ENCODE measurements around the gene OR9A4. TPM values are rescaled to one million over a fixed set of nuclear protein-coding genes. Genes with fewer than 3 reads are reported as not detected.

The OR9A4 gene
- total RNA-seq, 2 donors from 2014 or later = not detected

GRCh38 chr7:141960687-141961422 lies 44.7 kb downstream of the OR9A4 start:
- no peak for TF ChIP-seq CTCF (conservative IDR thresholded peaks at IDR 0.05)
- H3K27me3 ChIP-seq (ENCODE audit: control insufficient read depth, insufficient read depth, low read length, poor library complexity, severe bottlenecking) = no peaks in the 10 kb centered on the region
- H3K27me3 Mint-ChIP-seq (ENCODE audit: insufficient read depth) = no peaks in the 10 kb centered on the region
- H3K4me3 ChIP-seq (ENCODE audit: low read length) = no peak overlapping the region
- peaks cover 6% of the 10 kb centered on the region for H3K9me3 Mint-ChIP-seq
- no peaks in the 10 kb centered on the region for H3K4me1 Mint-ChIP-seq
- H3K9me3 ChIP-seq (ENCODE audit: control insufficient read depth, low read length) = no peaks in the 10 kb centered on the region
- 91 to 100% methylated on average over 3 of the region's 3 CpGs for WGBS, 2 experiments (ENCODE audit: insufficient coverage in 1 of 2, insufficient read length in 1 of 2)
- H3K27ac ChIP-seq (ENCODE audit: low read depth, low read length) = no peak overlapping the region
- H3K36me3 Mint-ChIP-seq (ENCODE audit: low read depth) = no peaks in the 10 kb centered on the region
- DNase-seq = no peak
- H3K4me3 Mint-ChIP-seq = no peak overlapping the region
- no peak overlapping the region for H3K27ac Mint-ChIP-seq
- no peaks in the 10 kb centered on the region for H3K4me1 ChIP-seq (ENCODE audit: control insufficient read depth, insufficient read depth, low read length)
- no peaks in the 10 kb centered on the region for H3K36me3 ChIP-seq (ENCODE audit: control insufficient read depth, insufficient read depth, low read length)
- H3K9ac ChIP-seq (ENCODE audit: extremely low read depth, low read length, poor library complexity, severe bottlenecking) = no peak overlapping the region

Other genes starting within 250 kb of the OR9A4 start
- 10 to 100 TPM; 24.5 to 25.4 TPM for gene DENND11, start 214.2 kb upstream of the OR9A4 start, total RNA-seq
- not detected for gene WEE2, start 208.0 kb upstream of the OR9A4 start, total RNA-seq
- 100 to 1,000 TPM; 179 to 194 TPM for gene SSBP1, start 178.0 kb upstream of the OR9A4 start, total RNA-seq
- gene TAS2R3, start 152.3 kb upstream of the OR9A4 start, total RNA-seq = 1 to 10 TPM; 1.6 to 2.6 TPM
- gene TAS2R4, start 139.7 kb upstream of the OR9A4 start, total RNA-seq = 1 to 10 TPM; 2.3 to 2.5 TPM
- gene TAS2R5, start 126.2 kb upstream of the OR9A4 start, total RNA-seq = 1 to 10 TPM; 3.1 to 3.6 TPM
- gene PRSS37, start 74.9 kb upstream of the OR9A4 start, total RNA-seq = not detected
- gene CLEC5A, start 30.6 kb downstream of the OR9A4 start, total RNA-seq = not detected
- not detected for gene TAS2R38, start 57.4 kb downstream of the OR9A4 start, total RNA-seq
- under 1 TPM; 0.33 to 0.37 TPM for gene MGAM, start 79.5 kb downstream of the OR9A4 start, total RNA-seq
- under 1 TPM; 0.15 to 0.40 TPM for gene MGAM2, start 195.3 kb downstream of the OR9A4 start, total RNA-seq

All from endodermal cell (in vitro differentiated cells).